Measurements from ENCODE around the gene LCE1B. TPM values are rescaled to one million over a fixed set of nuclear protein-coding genes. Genes with fewer than 3 reads are reported as not detected.

LCE1B gene
- total and polyA plus RNA-seq, 5 experiments from 2014 or later: not detected

DNA sequence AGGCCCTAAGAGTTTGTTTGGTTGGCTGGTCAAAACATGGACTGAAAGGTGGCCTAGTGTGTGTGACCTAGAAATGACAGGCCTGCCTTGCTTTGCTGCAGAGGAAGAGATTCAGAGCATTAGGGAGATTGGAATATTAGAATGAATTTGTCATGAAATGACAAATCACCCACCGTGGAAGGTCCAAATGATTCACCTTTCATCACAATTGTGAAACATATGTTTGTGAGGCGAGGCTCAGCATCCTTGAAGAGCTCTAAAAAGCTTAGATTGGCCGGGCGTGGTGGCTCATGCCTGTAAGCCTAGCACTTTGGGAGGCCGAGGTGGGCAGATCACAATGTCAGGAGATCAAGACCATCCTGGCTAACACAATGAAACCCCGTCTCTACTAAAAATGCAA lies 5.5 kb downstream of the LCE1B start:
- no peak overlapping the region for H3K4me3 Mint-ChIP-seq
- no peak for DNase-seq
- peaks cover 0 to 4% (median 0%) of the 10 kb centered on the region in 3 donors for H3K36me3 Mint-ChIP-seq
- POLR2A ChIA-PET: no interaction called here
- ATAC-seq: no peak
- H3K4me1 Mint-ChIP-seq: no peaks in the 10 kb centered on the region
- H3K27ac Mint-ChIP-seq: no peak overlapping the region
- H3K27me3 Mint-ChIP-seq: peaks cover 13 to 33% (median 15%) of the 10 kb centered on the region in 5 donors
- peaks cover 0 to 3% (median 0%) of the 10 kb centered on the region in 9 donors for H3K9me3 Mint-ChIP-seq

DNA sequence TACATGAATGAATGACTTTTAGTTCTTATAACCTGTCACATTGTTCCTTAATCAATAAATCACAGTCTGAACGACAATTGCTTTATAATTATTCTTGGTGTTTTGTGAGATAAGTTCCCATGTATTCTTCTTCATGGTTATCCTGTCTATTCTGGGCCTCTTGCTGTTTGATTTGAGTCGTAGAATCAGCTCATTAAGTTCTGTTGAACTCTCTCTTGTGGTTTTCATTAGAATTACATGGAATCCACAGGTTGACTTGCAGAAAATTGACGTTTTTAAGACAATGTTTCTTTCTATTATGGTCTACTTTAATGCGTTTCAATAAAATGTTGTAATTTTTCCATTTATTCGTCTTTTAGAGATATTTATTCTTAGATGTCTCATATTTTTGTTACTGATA lies 11.5 kb downstream of the LCE1B start:
- no peak for ATAC-seq
- no peak overlapping the region for H3K4me3 Mint-ChIP-seq
- H3K4me1 Mint-ChIP-seq: no peaks in the 10 kb centered on the region
- POLR2A ChIA-PET: no interaction called here
- peaks cover 14 to 39% (median 22%) of the 10 kb centered on the region in 5 donors for H3K27me3 Mint-ChIP-seq
- no peaks in the 10 kb centered on the region for H3K9me3 Mint-ChIP-seq
- H3K27ac Mint-ChIP-seq: no peak overlapping the region
- no peaks in the 10 kb centered on the region for H3K36me3 Mint-ChIP-seq
- no peak for DNase-seq

DNA sequence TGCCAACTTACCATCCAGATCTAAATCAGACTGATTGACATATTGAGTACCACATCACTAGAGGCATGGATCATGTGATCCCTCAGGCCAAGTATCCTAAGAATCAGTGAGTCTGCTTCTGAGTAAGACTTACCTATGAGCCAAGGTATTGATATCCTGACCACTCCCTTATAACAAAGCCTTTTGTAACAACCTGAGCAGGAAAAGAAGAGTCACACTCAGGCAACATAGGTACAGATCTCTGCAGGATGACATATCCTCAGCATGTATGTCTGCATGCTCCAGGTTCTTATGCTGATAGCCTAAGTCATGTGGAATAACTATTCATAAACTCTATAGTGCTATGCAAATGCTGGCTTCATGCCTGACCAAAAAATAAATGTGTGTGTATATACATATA lies 13.2 kb downstream of the LCE1B start:
- Mint-ChIP-seq H3K36me3 (no peaks in the 10 kb centered on the region), H3K4me3 (no peak overlapping the region), H3K27me3 (peaks cover 16 to 56% (median 28%) of the 10 kb centered on the region in 5 donors), H3K9me3 (no peaks in the 10 kb centered on the region), H3K27ac (no peak overlapping the region), H3K4me1 (no peaks in the 10 kb centered on the region)
- no peak for DNase-seq
- no peak for ATAC-seq
- POLR2A ChIA-PET: no interaction called here

DNA sequence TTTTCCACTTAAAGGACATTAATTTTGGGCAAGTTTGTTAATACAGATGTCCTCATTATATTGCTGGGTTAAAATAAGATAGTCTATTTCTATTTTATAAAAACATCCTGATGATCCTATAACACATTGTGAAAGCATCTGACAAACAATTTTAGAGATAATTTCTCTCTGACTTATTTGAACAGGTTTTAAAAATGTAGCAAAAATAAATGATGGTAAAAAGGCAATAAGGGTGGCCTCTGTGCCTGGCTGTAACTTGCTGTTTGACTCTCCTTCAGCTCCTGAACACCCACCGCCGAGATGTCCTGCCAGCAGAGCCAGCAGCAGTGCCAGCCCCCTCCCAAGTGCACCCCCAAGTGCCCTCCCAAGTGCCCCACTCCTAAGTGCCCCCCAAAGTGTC lies 15.4 kb downstream of the LCE1B start, which contains the start of gene LCE1A:
TSS of gene LCE1A (plus strand) at position 301 of the 400 bp plus-strand sequence. CDS start at position 301, 0 bp downstream.
- DNase-seq (no peak), ATAC-seq (no peak)
- Mint-ChIP-seq H3K27ac (peak within 1 kb of the TSS in 1 of 10 donors; percentile 63), H3K27me3 (peaks cover 18 to 70% (median 40%) of the 10 kb centered on the region in 5 donors), H3K4me1 (no peaks in the 10 kb centered on the region), H3K4me3 (no peak within 1 kb of the TSS), H3K9me3 (peaks cover 0 to 2% (median 0%) of the 10 kb centered on the region in 9 donors), H3K36me3 (no peaks in the 10 kb centered on the region)
- POLR2A ChIA-PET: no interaction called here

DNA sequence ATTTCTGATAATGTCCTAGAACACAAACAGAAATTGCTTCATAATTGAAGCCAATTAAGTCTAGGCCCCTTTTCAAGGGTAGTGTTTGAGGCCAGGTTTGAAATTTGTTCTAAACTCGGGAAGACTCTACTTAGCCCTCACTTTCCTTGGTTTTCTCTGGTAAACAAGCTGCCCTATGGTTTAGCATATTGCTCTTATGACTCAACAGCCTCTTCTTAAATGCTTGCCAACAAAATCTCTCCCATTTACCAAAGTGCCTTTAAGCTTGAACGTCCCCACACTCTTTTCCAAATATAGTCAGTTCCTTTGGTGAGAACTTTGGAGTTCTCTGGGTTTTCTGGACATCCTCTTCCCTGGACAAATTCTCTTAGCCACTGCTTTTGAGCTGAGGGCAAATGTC lies 25.1 kb downstream of the LCE1B start:
- H3K27me3 Mint-ChIP-seq: peaks cover 1 to 37% (median 17%) of the 10 kb centered on the region in 5 donors
- no peak overlapping the region for H3K4me3 Mint-ChIP-seq
- DNase-seq (no peak), ATAC-seq (no peak)
- no peaks in the 10 kb centered on the region for H3K36me3 Mint-ChIP-seq
- H3K9me3 Mint-ChIP-seq: peaks cover 0 to 11% (median 0%) of the 10 kb centered on the region in 9 donors
- no peak overlapping the region for H3K27ac Mint-ChIP-seq
- POLR2A ChIA-PET: no interaction called here
- no peaks in the 10 kb centered on the region for H3K4me1 Mint-ChIP-seq

DNA sequence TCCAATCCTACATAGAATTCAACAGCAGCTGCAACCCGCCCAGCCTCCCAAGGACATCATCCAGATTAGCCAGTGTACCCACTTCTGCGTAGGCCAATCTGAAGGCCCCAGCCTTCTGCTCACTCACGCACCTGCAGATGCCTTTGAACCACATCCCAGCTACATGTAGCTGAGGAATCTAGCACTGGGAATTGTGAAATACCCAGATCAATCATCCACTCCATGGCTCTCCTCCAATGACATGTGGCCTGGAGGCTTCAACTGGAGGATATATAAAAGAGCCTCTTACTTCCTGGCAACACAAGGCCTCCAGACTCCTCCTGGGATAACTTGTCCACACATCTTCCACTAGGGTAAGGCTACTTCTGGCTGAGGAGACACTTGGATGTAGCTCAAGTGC lies 30.8 kb downstream of the LCE1B start, which contains the start of gene LCE6A:
TSS of gene LCE6A (plus strand) at position 301 of the 400 bp plus-strand sequence. CDS start 665 bp downstream, outside the sequence.
- H3K27me3 Mint-ChIP-seq: peaks cover 8 to 54% (median 15%) of the 10 kb centered on the region in 5 donors

DNA sequence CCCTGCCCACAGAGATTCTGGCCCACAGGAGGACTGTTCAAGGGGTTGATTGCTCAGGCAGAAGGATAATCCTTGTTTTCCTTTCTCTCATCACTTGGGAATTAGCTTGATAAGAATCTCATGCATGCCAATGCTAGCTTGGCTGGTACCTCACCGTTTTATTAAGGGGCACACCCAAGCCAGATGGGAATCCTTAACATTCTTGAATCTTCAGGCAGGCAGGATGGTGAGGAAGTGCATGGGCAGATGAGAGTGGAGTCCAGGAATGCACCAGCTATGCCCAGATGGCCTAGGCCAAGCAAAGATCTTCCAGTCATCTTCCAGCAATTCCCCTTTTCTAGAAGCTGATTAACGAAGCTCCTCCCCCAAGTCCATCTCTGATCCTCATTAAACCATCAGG lies 43.9 kb downstream of the LCE1B start:
- no peak overlapping the region for H3K27ac Mint-ChIP-seq
- H3K4me3 Mint-ChIP-seq: no peak overlapping the region
- H3K27me3 Mint-ChIP-seq: peaks cover 10 to 30% (median 16%) of the 10 kb centered on the region in 5 donors
- ATAC-seq (no peak), DNase-seq (no peak)
- POLR2A ChIA-PET: no interaction called here
- H3K9me3 Mint-ChIP-seq: no peaks in the 10 kb centered on the region
- no peaks in the 10 kb centered on the region for H3K4me1 Mint-ChIP-seq
- H3K36me3 Mint-ChIP-seq: no peaks in the 10 kb centered on the region

More for the DNA sequence above, 30.8 kb downstream of the LCE1B start, which contains the start of gene LCE6A:
- no peaks in the 10 kb centered on the region for H3K9me3 Mint-ChIP-seq
- DNase-seq: no peak
- peak within 1 kb of the TSS in 1 of 10 donors; percentile 24 for H3K27ac Mint-ChIP-seq
- no peak for ATAC-seq
- POLR2A ChIA-PET: no interaction called here
- H3K4me1 Mint-ChIP-seq: no peaks in the 10 kb centered on the region
- no peaks in the 10 kb centered on the region for H3K36me3 Mint-ChIP-seq
- H3K4me3 Mint-ChIP-seq: no peak within 1 kb of the TSS

DNA sequence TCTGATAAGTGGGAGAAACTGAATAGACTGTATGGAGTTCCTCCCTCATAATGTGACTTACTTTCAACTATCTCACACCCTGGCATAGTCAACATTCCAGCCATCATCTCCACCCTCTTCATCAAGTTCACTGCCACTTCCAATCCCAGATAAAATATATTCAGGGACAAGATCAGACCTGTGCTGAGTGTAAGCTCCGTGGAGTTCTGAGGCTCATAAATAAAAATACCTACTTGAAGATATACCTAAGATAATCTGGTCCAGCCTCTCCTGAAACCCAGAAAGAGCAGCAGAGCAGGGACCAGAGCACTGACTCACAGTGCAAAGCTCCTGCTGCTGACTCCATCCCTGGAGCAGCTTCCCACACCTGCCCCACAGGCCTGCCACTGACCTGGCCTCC lies 46.3 kb downstream of the LCE1B start:
- H3K36me3 Mint-ChIP-seq: no peaks in the 10 kb centered on the region
- no peak overlapping the region for H3K4me3 Mint-ChIP-seq
- no peaks in the 10 kb centered on the region for H3K4me1 Mint-ChIP-seq
- no peak for ATAC-seq
- no peaks in the 10 kb centered on the region for H3K9me3 Mint-ChIP-seq
- POLR2A ChIA-PET: no interaction called here
- no peak for DNase-seq
- peaks cover 11 to 22% (median 19%) of the 10 kb centered on the region in 5 donors for H3K27me3 Mint-ChIP-seq
- H3K27ac Mint-ChIP-seq: no peak overlapping the region

DNA sequence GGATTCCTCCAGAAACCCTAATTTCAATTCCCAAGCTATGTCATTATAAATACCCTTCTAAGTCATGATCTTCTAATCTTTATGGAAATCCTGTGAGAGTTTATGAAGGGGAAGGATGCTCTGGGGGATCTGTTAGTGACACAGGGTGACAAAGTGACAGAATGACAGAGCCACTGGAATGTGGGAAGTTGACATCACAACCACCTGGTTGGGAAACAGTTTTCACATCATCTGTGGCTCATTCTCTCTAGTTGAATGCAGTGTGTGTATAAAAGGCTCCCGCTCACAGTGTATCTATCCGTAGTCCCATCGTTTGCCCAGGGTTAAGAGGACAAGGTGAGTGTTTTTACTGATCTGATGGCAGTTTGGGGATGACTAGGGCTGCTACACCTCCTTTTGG lies 47.9 kb downstream of the LCE1B start, which contains the start of gene LCE7A:
TSS of gene LCE7A (plus strand) at position 301 of the 400 bp plus-strand sequence. CDS start 702 bp downstream, outside the sequence.
- POLR2A ChIA-PET: no interaction called here
- no peak for DNase-seq
- Mint-ChIP-seq H3K9me3 (no peaks in the 10 kb centered on the region), H3K4me3 (no peak within 1 kb of the TSS), H3K36me3 (no peaks in the 10 kb centered on the region), H3K27me3 (peaks cover 11 to 22% (median 19%) of the 10 kb centered on the region in 5 donors), H3K27ac (no peak within 1 kb of the TSS), H3K4me1 (no peaks in the 10 kb centered on the region)
- ATAC-seq: no peak

DNA sequence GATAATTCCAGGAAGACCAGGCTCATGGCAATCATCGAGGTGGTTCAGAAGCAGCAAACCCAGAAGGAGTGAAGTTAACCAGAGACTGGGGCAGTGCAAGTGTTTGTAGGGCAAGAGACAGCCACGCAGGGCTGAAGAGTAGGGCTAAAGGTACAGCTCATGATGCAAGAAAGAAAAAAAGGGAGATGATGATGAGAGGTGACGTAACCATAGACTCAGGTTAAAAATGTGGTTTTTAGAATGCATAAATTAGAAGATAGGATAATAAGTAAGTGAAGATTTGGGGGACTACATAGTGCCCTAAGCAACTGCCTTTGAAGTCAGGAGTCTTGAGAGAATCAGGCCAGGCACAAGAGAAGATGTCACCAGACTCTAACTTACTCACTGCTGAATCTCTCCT lies 48.4 kb downstream of the LCE1B start:
- no peak for ATAC-seq
- POLR2A ChIA-PET: no interaction called here
- H3K9me3 Mint-ChIP-seq: no peaks in the 10 kb centered on the region
- no peak for DNase-seq
- H3K36me3 Mint-ChIP-seq: no peaks in the 10 kb centered on the region
- H3K4me1 Mint-ChIP-seq: no peaks in the 10 kb centered on the region
- no peak overlapping the region for H3K27ac Mint-ChIP-seq
- peaks cover 11 to 22% (median 19%) of the 10 kb centered on the region in 5 donors for H3K27me3 Mint-ChIP-seq
- no peak overlapping the region for H3K4me3 Mint-ChIP-seq

DNA sequence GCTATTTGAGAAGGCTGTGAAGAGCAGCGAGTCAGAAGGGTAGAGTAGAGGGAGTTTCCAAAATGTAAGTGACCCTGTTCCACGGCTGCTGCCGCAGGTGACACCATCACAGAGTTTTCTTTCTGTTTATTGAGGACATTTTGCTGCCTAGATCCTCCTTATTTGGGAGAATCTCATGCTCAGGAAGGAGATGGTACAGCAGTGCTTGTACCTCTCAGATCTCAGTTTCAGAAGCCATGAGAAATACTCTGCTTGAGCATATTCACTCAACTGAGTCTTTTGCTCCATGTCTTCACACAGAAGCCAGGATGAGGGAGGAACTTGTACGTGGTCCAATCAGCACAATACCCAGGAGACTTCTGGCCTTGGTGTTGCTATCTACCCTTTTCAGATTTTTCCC lies 49.6 kb downstream of the LCE1B start:
- Mint-ChIP-seq H3K4me1 (no peaks in the 10 kb centered on the region), H3K27ac (no peak overlapping the region), H3K27me3 (peaks cover 8 to 20% (median 13%) of the 10 kb centered on the region in 5 donors), H3K9me3 (no peaks in the 10 kb centered on the region), H3K36me3 (no peaks in the 10 kb centered on the region), H3K4me3 (no peak overlapping the region)
- POLR2A ChIA-PET: no interaction called here
- DNase-seq (no peak), ATAC-seq (no peak)
